Neural progenitor cell (in vitro differentiated cells): ENCODE results near the gene GNA15.

Source experiments
- CTCF ChIP-seq: fragments of 200-600 bp; sonication (generic); IDR thresholded peaks from 2 replicates; pipeline ENCODE4 v1.5.1; 2017; ENCODE audit warnings: antibody characterized with exemption, mild to moderate bottlenecking
- EZH2 ChIP-seq: fragments of 200-600 bp; sonication (generic); IDR thresholded peaks from 2 replicates; pipeline ENCODE4 v1.6.1; 2017; ENCODE audit warnings: antibody characterized with exemption, mild to moderate bottlenecking, moderate library complexity

- TF ChIP-seq EZH2 = no peak
- TF ChIP-seq CTCF = no peak
Observed at GRCh38 chr19:3098515-3099346, 37.1 kb upstream of the GNA15 start.
